ENCODE data around the gene GRIK5.

The GRIK5 gene

GRCh38 chr19:42075364-42075615 is 5.3 kb upstream of the GRIK5 start:
- DNase-seq, result no peak

- no peak for DNase-seq
Measured at GRCh38 chr19:42074513-42075363, 4.7 kb upstream of the GRIK5 start.

GRCh38 chr19:42071247-42071646 is 1.2 kb upstream of the GRIK5 start:
- no peak for DNase-seq

- no peak for DNase-seq
Measured at GRCh38 chr19:42068756-42069571, 1.0 kb downstream of the GRIK5 start.

GRCh38 chr19:42068361-42068755 is 1.6 kb downstream of the GRIK5 start:
- no peak for DNase-seq

GRCh38 chr19:42067315-42067888 is 2.6 kb downstream of the GRIK5 start:
- no peak for DNase-seq

GRCh38 chr19:42066075-42066754 is 3.8 kb downstream of the GRIK5 start:
- DNase-seq, result peak in 1 of 5 donors; percentile 30

- DNase-seq, result no peak
Measured at GRCh38 chr19:42065511-42065910, 4.5 kb downstream of the GRIK5 start.

GRCh38 chr19:42065051-42065450 is 5.0 kb downstream of the GRIK5 start:
- no peak for DNase-seq

GRCh38 chr19:42064432-42064831 is 5.6 kb downstream of the GRIK5 start:
- no peak for DNase-seq

- no peak for DNase-seq
Measured at GRCh38 chr19:42062381-42062780, 7.6 kb downstream of the GRIK5 start.

- no peak for DNase-seq
Measured at GRCh38 chr19:42060117-42060516, 9.9 kb downstream of the GRIK5 start.

- DNase-seq, result no peak
Measured at GRCh38 chr19:42059196-42059595, 10.8 kb downstream of the GRIK5 start.

GRCh38 chr19:42057846-42058245 is 12.2 kb downstream of the GRIK5 start:
- no peak for DNase-seq

- DNase-seq, result no peak
Measured at GRCh38 chr19:42054205-42054604, 15.8 kb downstream of the GRIK5 start.

- DNase-seq, result no peak
Measured at GRCh38 chr19:42053037-42053935, 16.7 kb downstream of the GRIK5 start.

GRCh38 chr19:42052241-42052863 is 17.7 kb downstream of the GRIK5 start:
- DNase-seq, result no peak

- DNase-seq, result peak in 1 of 5 donors; percentile 45
Measured at GRCh38 chr19:42051166-42052115, 18.6 kb downstream of the GRIK5 start.

- no peak for DNase-seq
Measured at GRCh38 chr19:42048992-42049391, 21.0 kb downstream of the GRIK5 start.

GRCh38 chr19:42045575-42045974 is 24.4 kb downstream of the GRIK5 start:
- DNase-seq, result no peak

All from T-helper 1 cell (primary cell).